CD14-positive monocyte (primary cell): ENCODE measurements around the gene MMP2. TPM values are rescaled to one million over a fixed set of nuclear protein-coding genes. Genes with fewer than 3 reads are reported as not detected.

Source experiments
- DNase-seq, 3 donors: peaks; one replicate each; pipeline ENCODE4 v3.0.0-alpha.2; 2011 to 2022
- H2AFZ ChIP-seq: 2 replicates; pipeline ENCODE4 v1.6.0; 2012; ENCODE audit warnings: mild to moderate bottlenecking, low read depth, low read length, inconsistent platforms; ENCODE audit not compliant: insufficient read depth, poor library complexity, severe bottlenecking
- H3K27ac ChIP-seq, 2 donors: 1 replicate in 1 of 2; 2 replicates in 1 of 2; pipeline ENCODE4 v1.5.1; 2012 to 2013; ENCODE audit warnings: low read length in 2 of 2, control low read depth in 1 of 2, inconsistent platforms in 1 of 2, low read depth in 1 of 2, mild to moderate bottlenecking in 1 of 2
- H3K27me3 ChIP-seq, 2 donors: one replicate each; pipeline versions ENCODE4 v1.6.0 to v1.6.1; 2011 to 2013; ENCODE audit warnings: low read length in 2 of 2; ENCODE audit not compliant: control insufficient read depth in 2 of 2, insufficient read depth in 2 of 2
- H3K36me3 ChIP-seq, 2 donors: replicated peaks in 1 of 2; 1 replicate in 1 of 2; 2 replicates in 1 of 2; pipeline versions ENCODE4 v1.5.1 to v1.6.1; 2012 to 2013; ENCODE audit warnings: low read length in 2 of 2, control low read depth in 1 of 2, inconsistent platforms in 1 of 2, mild to moderate bottlenecking in 1 of 2; ENCODE audit not compliant: insufficient read depth in 2 of 2, control insufficient read depth in 1 of 2
- H3K4me1 ChIP-seq, 2 donors: 1 replicate in 1 of 2; 2 replicates in 1 of 2; pipeline versions ENCODE4 v1.5.1 to v1.6.1; 2012 to 2013; ENCODE audit warnings: low read length in 2 of 2, control low read depth in 1 of 2, inconsistent platforms in 1 of 2, mild to moderate bottlenecking in 1 of 2, moderate library complexity in 1 of 2; ENCODE audit not compliant: insufficient read depth in 2 of 2, control insufficient read depth in 1 of 2
- H3K4me2 ChIP-seq: replicated peaks from 2 replicates; pipeline ENCODE3; 2012; ENCODE audit warnings: low read length, moderate library complexity, mild to moderate bottlenecking; ENCODE audit not compliant: poor library complexity, severe bottlenecking; ENCODE audit errors: extremely low read depth
- H3K4me3 ChIP-seq, 3 experiments: fragments of 200-600 bp in 1 of 3; sonication (generic) in 1 of 3; replicated peaks in 1 of 3; 1 replicate in 2 of 3; 2 replicates in 1 of 3; pipeline ENCODE4 v1.5.1; 2011 to 2013; ENCODE audit warnings: low read length in 3 of 3, mild to moderate bottlenecking in 3 of 3, control low read depth in 2 of 3, low read depth in 2 of 3, inconsistent platforms in 1 of 3, moderate library complexity in 1 of 3
- H3K79me2 ChIP-seq: 2 replicates; pipeline ENCODE4 v1.6.0; 2012; ENCODE audit warnings: mild to moderate bottlenecking, control low read depth, inconsistent platforms, low read length, moderate library complexity; ENCODE audit not compliant: insufficient read depth
- H3K9ac ChIP-seq: 2 replicates; pipeline ENCODE4 v1.6.0; 2017; ENCODE audit warnings: low read length, mild to moderate bottlenecking; ENCODE audit not compliant: insufficient read depth, poor library complexity, severe bottlenecking
- H3K9me3 ChIP-seq, 2 donors: replicated peaks in 1 of 2; 1 replicate in 1 of 2; 2 replicates in 1 of 2; pipeline versions ENCODE4 v1.5.1 to v1.6.1; 2012 to 2013; ENCODE audit warnings: low read length in 2 of 2, control low read depth in 1 of 2; ENCODE audit not compliant: control insufficient read depth in 1 of 2, insufficient read depth in 1 of 2
- H4K20me1 ChIP-seq: 2 replicates; pipeline ENCODE4 v1.6.0; 2012; ENCODE audit warnings: mild to moderate bottlenecking, low read length, control low read depth, moderate library complexity; ENCODE audit not compliant: insufficient read depth
- H3K27ac Mint-ChIP-seq, 7 donors: one replicate each; pipeline ENCODE4 v1.8.0; 2020; ENCODE audit warnings: mild to moderate bottlenecking in 7 of 7, mixed read lengths in 7 of 7, moderate library complexity in 6 of 7, inconsistent platforms in 2 of 7
- H3K27me3 Mint-ChIP-seq, 3 donors: one replicate each; pipeline ENCODE4 v1.8.0; 2021 to 2022; ENCODE audit warnings: low read depth in 3 of 3, mild to moderate bottlenecking in 3 of 3, mixed read lengths in 3 of 3, moderate library complexity in 3 of 3, inconsistent platforms in 1 of 3
- H3K36me3 Mint-ChIP-seq, 2 donors: one replicate each; pipeline ENCODE4 v1.8.0; 2020; ENCODE audit warnings: mixed read lengths in 2 of 2, inconsistent platforms in 1 of 2, mild to moderate bottlenecking in 1 of 2
- H3K4me1 Mint-ChIP-seq: one replicate; pipeline ENCODE4 v1.8.0; 2020; ENCODE audit warnings: mild to moderate bottlenecking, mixed read lengths
- H3K4me3 Mint-ChIP-seq, 2 donors: one replicate each; pipeline ENCODE4 v1.8.0; 2020; ENCODE audit warnings: mild to moderate bottlenecking in 2 of 2, mixed read lengths in 2 of 2, moderate library complexity in 1 of 2
- H3K9me3 Mint-ChIP-seq, 7 donors: one replicate each; pipeline ENCODE4 v1.8.0; 2020 to 2022; ENCODE audit warnings: mixed read lengths in 7 of 7, mild to moderate bottlenecking in 6 of 7, moderate library complexity in 6 of 7, inconsistent platforms in 2 of 7
- CTCF ChIP-seq: fragments of 200-600 bp; IDR thresholded peaks from one replicate; pipeline ENCODE4 v1.8.0; 2022; ENCODE audit warnings: antibody characterized with exemption, mild to moderate bottlenecking
- WGBS: methylation state at CpG from one replicate; pipeline ENCODE4 v1.1.5; 2013; ENCODE audit warnings: missing lambda C conversion rate; ENCODE audit not compliant: insufficient coverage; 5-methylcytosine and 5-hydroxymethylcytosine counted together
- intact Hi-C, 2 donors: fragments of 100-400 bp; cut with micrococcal nuclease; formaldehyde crosslinking; loops; one replicate each; pipeline versions ENCODE4 v1.15.0 to v1.15.1; 2023
- polyA plus RNA-seq, 3 donors: library from polyadenylated mRNA; depleted of rRNA in 1 of 3; unstranded in 2 of 3; stranded (reverse) in 1 of 3; fragments of 300-500 nt in 2 of 3; fragments of >200 nt in 1 of 3; fragmentation: Illumina TruSeq in 2 of 3; gene quantifications; 1 replicate in 2 of 3; 2 replicates in 1 of 3; pipeline ENCODE4 v1.2.3, GENCODE V29; 2012 to 2021

The MMP2 gene
- polyA plus RNA-seq, 3 donors, result not detected

DNA sequence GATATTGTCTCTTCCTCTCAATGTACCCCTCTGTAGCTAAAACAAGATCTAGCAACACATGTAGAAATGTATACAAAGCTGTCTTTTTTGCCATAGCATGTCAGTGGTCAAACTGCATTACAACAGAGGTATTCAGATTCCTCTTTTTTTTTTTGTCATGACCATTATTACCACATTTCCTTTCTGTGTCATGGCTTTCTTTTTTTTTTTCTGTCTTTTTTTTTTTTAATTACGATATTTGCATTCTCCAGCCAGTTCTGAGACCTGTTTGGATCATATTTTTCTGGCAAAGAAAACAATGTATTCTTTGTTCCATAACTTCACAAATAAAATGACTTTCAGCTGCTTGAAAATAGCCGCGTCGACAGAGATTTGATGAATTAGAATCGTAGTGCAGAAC is 60.1 kb downstream of the MMP2 start:
- no peaks in the 10 kb centered on the region for H3K27me3 ChIP-seq
- H3K27ac ChIP-seq, result peak overlapping the region in 1 of 2 donors; percentile 84

DNA sequence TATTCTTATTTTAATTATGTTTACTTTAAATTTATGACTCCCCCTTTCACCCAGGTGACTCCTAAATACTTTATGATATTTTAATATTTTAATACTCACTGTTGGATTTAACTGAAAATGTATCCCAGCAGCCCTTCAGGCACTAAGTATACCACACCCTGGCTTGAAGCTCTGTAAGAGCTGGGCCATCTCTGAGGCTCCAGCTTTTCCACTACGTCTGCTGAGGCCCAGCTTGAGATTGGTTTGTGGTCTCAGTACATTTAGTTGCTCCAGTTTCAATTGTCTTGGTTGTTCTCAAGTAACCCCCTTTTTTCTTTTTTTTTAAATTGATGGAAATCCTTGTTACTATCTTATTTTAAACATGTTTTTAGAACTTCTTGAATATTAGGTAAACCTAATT is 60.5 kb downstream of the MMP2 start:
- Histone ChIP-seq H3K9ac (no peak overlapping the region), H3K27me3 (no peaks in the 10 kb centered on the region), H3K79me2 (no peaks in the 10 kb centered on the region), H3K27ac (peak overlapping the region; percentile 58 to 84), H4K20me1 (no peaks in the 10 kb centered on the region), H3K9me3 (no peaks in the 10 kb centered on the region), H3K36me3 (peaks cover 20 to 62% of the 10 kb centered on the region in 2 donors), H2AFZ (no peak overlapping the region), H3K4me3 (no peak overlapping the region), H3K4me1 (peaks cover 27 to 54% of the 10 kb centered on the region in 2 donors), H3K4me2 (peak overlapping the region; percentile 38)
- H3K36me3 Mint-ChIP-seq, result peaks cover 30 to 36% of the 10 kb centered on the region in 2 donors
- peaks cover 37% of the 10 kb centered on the region for H3K4me1 Mint-ChIP-seq
- H3K9me3 Mint-ChIP-seq, result no peaks in the 10 kb centered on the region
- TF ChIP-seq CTCF, result no peak
- H3K27ac Mint-ChIP-seq, result peak overlapping the region in 6 of 7 donors; percentile 32 to 96 (median 89)
- H3K27me3 Mint-ChIP-seq, result peaks cover 0 to 2% (median 0%) of the 10 kb centered on the region in 3 donors
- no peak overlapping the region for H3K4me3 Mint-ChIP-seq
- WGBS, result no CpG with 5 or more reads among the region's 1 CpG
- intact Hi-C loops, result no loop called here
- DNase-seq, result peak in 2 of 3 donors; percentile 0 to 16

More for the DNA sequence above, 60.1 kb downstream of the MMP2 start:
- Histone ChIP-seq H3K36me3 (peaks cover 19 to 59% of the 10 kb centered on the region in 2 donors), H3K4me3 (peak overlapping the region in 1 of 3 experiments; percentile 18), H3K4me1 (peaks cover 27 to 55% of the 10 kb centered on the region in 2 donors), H3K4me2 (peak overlapping the region; percentile 38), H3K9ac (no peak overlapping the region), H4K20me1 (no peaks in the 10 kb centered on the region), H3K9me3 (no peaks in the 10 kb centered on the region), H2AFZ (no peak overlapping the region), H3K79me2 (no peaks in the 10 kb centered on the region)
- Mint-ChIP-seq H3K27ac (peak overlapping the region; percentile 84 to 96 (median 92)), H3K4me3 (peak overlapping the region in 1 of 2 donors; percentile 51), H3K27me3 (peaks cover 0 to 2% (median 0%) of the 10 kb centered on the region in 3 donors), H3K9me3 (no peaks in the 10 kb centered on the region), H3K36me3 (peaks cover 29 to 33% of the 10 kb centered on the region in 2 donors), H3K4me1 (peaks cover 37% of the 10 kb centered on the region)
- peak; percentile 71 to 88 (median 77) for DNase-seq
- intact Hi-C loops, result no loop called here
- no peak for TF ChIP-seq CTCF
- WGBS, result no CpG with 5 or more reads among the region's 5 CpGs
